Sigmoid colon (tissue), 7 donors: ENCODE measurements around the gene ZNF483. TPM values are rescaled to one million over a fixed set of nuclear protein-coding genes. Genes with fewer than 3 reads are reported as not detected.
A peak's percentile ranks its signal among the peaks of the same experiment; 100 is the strongest.

ENCODE experiments used
- DNase-seq: peaks from one replicate; pipeline ENCODE4 v3.0.0-alpha.2; 2019
- H3K27ac ChIP-seq, 4 donors: fragments of 200-600 bp; sonication (generic); one replicate each; pipeline ENCODE4 v1.5.1; 2016 to 2019; ENCODE audit warnings: mild to moderate bottlenecking in 1 of 4
- H3K27me3 ChIP-seq, 3 donors: fragments of 200-600 bp; sonication (generic); one replicate each; pipeline ENCODE4 v1.5.1; 2019; ENCODE audit warnings: mild to moderate bottlenecking in 1 of 3
- H3K36me3 ChIP-seq, 4 donors: fragments of 200-600 bp; sonication (generic); one replicate each; pipeline ENCODE4 v1.5.1; 2016 to 2019
- H3K4me1 ChIP-seq, 4 donors: fragments of 200-600 bp; sonication (generic); one replicate each; pipeline ENCODE4 v1.5.1; 2017 to 2019
- H3K4me3 ChIP-seq, 4 donors: fragments of 200-600 bp; sonication (generic); one replicate each; pipeline ENCODE4 v1.5.1; 2017 to 2019; ENCODE audit warnings: mild to moderate bottlenecking in 2 of 4, moderate library complexity in 1 of 4
- H3K9me3 ChIP-seq, 4 donors: fragments of 200-600 bp in 3 of 4; sonication (generic) in 3 of 4; one replicate each; pipeline versions ENCODE4 v1.5.1 to v1.6.1; 2013 to 2019
- EP300 ChIP-seq, 4 donors: sonication (generic); formaldehyde crosslinking; IDR thresholded peaks; one replicate each; pipeline ENCODE4 v1.6.1; 2017; ENCODE audit warnings: antibody characterized with exemption in 4 of 4
- POLR2A ChIP-seq, 2 donors: fragments of 450-650 bp; IDR thresholded peaks; one replicate each; pipeline ENCODE4 v1.6.1; 2016; ENCODE audit warnings: antibody characterized with exemption in 2 of 2, mild to moderate bottlenecking in 2 of 2, moderate library complexity in 2 of 2
- POLR2AphosphoS5 ChIP-seq, 4 donors: sonication (generic); formaldehyde crosslinking; IDR thresholded peaks; one replicate each; pipeline ENCODE4 v1.6.1; 2017; ENCODE audit warnings: antibody characterized with exemption in 4 of 4
- WGBS, 2 donors: extraction: QIAGEN DNeasy Blood & Tissue Kit; methylation state at CpG; one replicate each; pipeline ENCODE4 v1.1.7; 2013; 5-methylcytosine and 5-hydroxymethylcytosine counted together
- intact Hi-C: fragments of 100-400 bp; cut with DNase I; formaldehyde crosslinking; loops from one replicate; pipeline ENCODE4 v1.15.1; 2023
- polyA plus RNA-seq, 3 donors: library from polyadenylated mRNA; stranded (reverse); fragments of 200-250 nt; gene quantifications; one replicate each; pipeline ENCODE4 v1.2.3, GENCODE V29; 2013
- total RNA-seq, 4 donors: library from RNA; depleted of rRNA; stranded (reverse); fragments of >200 nt; gene quantifications; one replicate each; pipeline ENCODE4 v1.1.0, GENCODE V29; 2016
- TF ChIP-seq, protein P1 (sequence below), 4 experiments: fragments of 450-650 bp in 3 of 4; fragments of 200-600 bp in 1 of 4; IDR thresholded peaks; one replicate each; pipeline ENCODE4 v1.5.1; 2016 to 2019; ENCODE audit warnings: antibody characterized with exemption in 4 of 4, mild to moderate bottlenecking in 3 of 4, moderate library complexity in 2 of 4
- donor health status: healthy with polysubstance abuse.
- donor health status: Bipolar disorder and iron deficiency.
- donor health status: healthy.

ZNF483 gene
- total and polyA plus RNA-seq, 7 donors, result 0.23 to 22.7 (median 20.0) TPM; not detected in 1

DNA sequence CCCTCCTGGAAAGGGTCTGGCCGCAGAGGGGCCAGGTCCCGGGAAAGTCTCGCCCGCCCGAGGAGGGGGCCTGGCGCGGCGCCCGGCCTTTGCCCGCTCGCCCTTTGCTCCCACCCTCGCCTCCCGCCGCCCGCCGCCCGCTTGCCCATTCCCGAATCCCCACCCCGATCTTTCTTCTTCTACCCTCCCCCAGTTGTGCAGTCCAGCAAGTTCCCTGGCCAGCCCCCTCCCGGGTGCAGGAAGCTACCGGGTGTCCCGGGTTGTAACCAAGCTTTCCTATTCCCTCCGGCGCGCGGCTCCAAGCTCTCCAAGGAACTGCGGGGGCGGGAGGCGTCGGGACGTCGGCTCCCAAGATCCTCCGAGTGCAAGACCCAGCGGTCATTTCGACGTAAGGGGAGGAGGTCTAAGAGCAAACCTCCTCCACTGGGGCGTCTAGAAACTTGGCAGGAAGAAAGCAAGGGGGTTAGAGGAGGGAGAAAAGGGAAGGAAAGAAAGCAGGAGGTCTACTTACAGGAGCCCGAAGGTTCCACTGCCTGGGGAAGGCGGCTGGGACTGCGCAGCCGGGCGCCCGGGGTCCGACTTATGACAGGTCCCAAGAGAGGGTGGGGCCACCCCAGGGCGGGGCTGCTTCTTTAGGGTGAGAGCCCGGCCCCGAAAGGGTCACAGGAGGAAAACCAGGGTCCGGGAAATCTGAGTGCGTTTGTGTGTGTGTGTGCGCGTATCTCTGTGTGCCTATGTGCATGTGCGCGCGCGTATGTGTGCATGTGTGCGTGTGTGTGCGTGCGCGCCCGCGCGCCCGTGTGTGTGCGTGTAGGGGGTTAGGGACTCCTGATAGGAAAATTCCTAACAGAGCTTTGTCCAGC lies 74.3 kb downstream of the ZNF483 start, which contains the start of gene PTGR1:
PTGR1 (minus strand) TSS at position 556 of the 863 bp plus-strand sequence. CDS start 2,225 bp downstream, outside the sequence.
- Histone ChIP-seq H3K36me3 (peaks cover 0 to 27% (median 10%) of the 10 kb centered on the region in 4 donors), H3K4me3 (peak within 1 kb of the TSS; percentile 62 to 80 (median 65)), H3K4me1 (peaks cover 0 to 24% (median 5%) of the 10 kb centered on the region in 4 donors), H3K9me3 (no peaks in the 10 kb centered on the region), H3K27me3 (no peaks in the 10 kb centered on the region), H3K27ac (peak within 1 kb of the TSS; percentile 84 to 89 (median 87))
- TF ChIP-seq POLR2A (IDR thresholded peaks at IDR 0.05), result peak in 1 of 2 donors; percentile 8
- peak; percentile 30 to 66 (median 60) for TF ChIP-seq POLR2AphosphoS5 (IDR thresholded peaks at IDR 0.05)
- TF ChIP-seq, protein P1, sequence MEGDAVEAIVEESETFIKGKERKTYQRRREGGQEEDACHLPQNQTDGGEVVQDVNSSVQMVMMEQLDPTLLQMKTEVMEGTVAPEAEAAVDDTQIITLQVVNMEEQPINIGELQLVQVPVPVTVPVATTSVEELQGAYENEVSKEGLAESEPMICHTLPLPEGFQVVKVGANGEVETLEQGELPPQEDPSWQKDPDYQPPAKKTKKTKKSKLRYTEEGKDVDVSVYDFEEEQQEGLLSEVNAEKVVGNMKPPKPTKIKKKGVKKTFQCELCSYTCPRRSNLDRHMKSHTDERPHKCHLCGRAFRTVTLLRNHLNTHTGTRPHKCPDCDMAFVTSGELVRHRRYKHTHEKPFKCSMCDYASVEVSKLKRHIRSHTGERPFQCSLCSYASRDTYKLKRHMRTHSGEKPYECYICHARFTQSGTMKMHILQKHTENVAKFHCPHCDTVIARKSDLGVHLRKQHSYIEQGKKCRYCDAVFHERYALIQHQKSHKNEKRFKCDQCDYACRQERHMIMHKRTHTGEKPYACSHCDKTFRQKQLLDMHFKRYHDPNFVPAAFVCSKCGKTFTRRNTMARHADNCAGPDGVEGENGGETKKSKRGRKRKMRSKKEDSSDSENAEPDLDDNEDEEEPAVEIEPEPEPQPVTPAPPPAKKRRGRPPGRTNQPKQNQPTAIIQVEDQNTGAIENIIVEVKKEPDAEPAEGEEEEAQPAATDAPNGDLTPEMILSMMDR (IDR thresholded peaks at IDR 0.05), result no peak
- TF ChIP-seq EP300 (IDR thresholded peaks at IDR 0.05), result no peak
- intact Hi-C loops, result loop anchor here (2.0 to 10.0 kb wide), 3 partner anchors 93 to 475 kb away; partner anchors contain the start of gene UGCG
- peak; percentile 93 for DNase-seq
- WGBS, 2 donors, result 0 to 2% methylated on average over 64 of the region's 64 CpGs

- intact Hi-C loops, result loop anchor here (1.0 to 10.0 kb wide), 4 partner anchors 29 to 475 kb away; partner anchors contain the start of gene UGCG
- no peak for DNase-seq
- Histone ChIP-seq H3K4me1 (peaks cover 0 to 24% (median 5%) of the 10 kb centered on the region in 4 donors), H3K36me3 (peaks cover 0 to 20% (median 10%) of the 10 kb centered on the region in 4 donors), H3K27ac (peak overlapping the region; percentile 84 to 89 (median 87)), H3K27me3 (no peaks in the 10 kb centered on the region), H3K9me3 (no peaks in the 10 kb centered on the region), H3K4me3 (peak overlapping the region; percentile 62 to 80 (median 65))
- TF ChIP-seq EP300 (IDR thresholded peaks at IDR 0.05), result no peak
- TF ChIP-seq, protein P1 (IDR thresholded peaks at IDR 0.05), result no peak
- no peak for TF ChIP-seq POLR2A (IDR thresholded peaks at IDR 0.05)
- TF ChIP-seq POLR2AphosphoS5 (IDR thresholded peaks at IDR 0.05), result no peak
- 22 to 43% methylated on average over 17 of the region's 17 CpGs for WGBS, 2 donors
Observed at GRCh38 chr9:111599955-111600343, 75.0 kb downstream of the ZNF483 start.

- Histone ChIP-seq H3K9me3 (no peaks in the 10 kb centered on the region), H3K27ac (no peak overlapping the region), H3K4me1 (peaks cover 0 to 24% (median 5%) of the 10 kb centered on the region in 4 donors), H3K4me3 (no peak overlapping the region), H3K36me3 (peaks cover 0 to 6% (median under 1%) of the 10 kb centered on the region in 4 donors), H3K27me3 (no peaks in the 10 kb centered on the region)
- 66 to 75% methylated on average over 10 of the region's 10 CpGs for WGBS, 2 donors
- TF ChIP-seq, protein P1 (IDR thresholded peaks at IDR 0.05), result no peak
- TF ChIP-seq EP300 (IDR thresholded peaks at IDR 0.05) (no peak), POLR2A (IDR thresholded peaks at IDR 0.05) (no peak), POLR2AphosphoS5 (IDR thresholded peaks at IDR 0.05) (no peak)
- DNase-seq, result no peak
- intact Hi-C loops, result no loop called here
Observed at GRCh38 chr9:111601237-111602018, 76.4 kb downstream of the ZNF483 start.

- 65 to 87% methylated on average over 4 of the region's 4 CpGs for WGBS, 2 donors
- no peak for DNase-seq
- H3K27me3 ChIP-seq, result no peaks in the 10 kb centered on the region
- H3K27ac ChIP-seq, result no peak overlapping the region
- H3K9me3 ChIP-seq, result no peaks in the 10 kb centered on the region
- H3K4me3 ChIP-seq, result no peak overlapping the region
- intact Hi-C loops, result no loop called here
- peaks cover 0 to 16% (median 2%) of the 10 kb centered on the region in 4 donors for H3K4me1 ChIP-seq
- TF ChIP-seq, protein P1 (IDR thresholded peaks at IDR 0.05), result no peak
- TF ChIP-seq EP300 (IDR thresholded peaks at IDR 0.05) (no peak), POLR2A (IDR thresholded peaks at IDR 0.05) (no peak), POLR2AphosphoS5 (IDR thresholded peaks at IDR 0.05) (no peak)
- H3K36me3 ChIP-seq, result no peaks in the 10 kb centered on the region
Observed at GRCh38 chr9:111603041-111603440, 78.1 kb downstream of the ZNF483 start.
